PFSK-1 (cell line): ENCODE measurements around the gene TADA2A.

ENCODE experiments used
- POLR2AphosphoS5 ChIP-seq: IDR thresholded peaks from 2 replicates; pipeline ENCODE4 v1.6.1; 2012; ENCODE audit warnings: low read depth, mild to moderate bottlenecking, control low read depth, low read length, moderate library complexity
- REST ChIP-seq, 2 experiments: IDR thresholded peaks; 2 replicates each; pipeline versions ENCODE4 v1.6.1 to v1.8.0; 2011 to 2012; ENCODE audit warnings: low read depth in 2 of 2, low read length in 2 of 2, control low read depth in 1 of 2, inconsistent platforms in 1 of 2, mild to moderate bottlenecking in 1 of 2, moderate library complexity in 1 of 2; ENCODE audit not compliant: insufficient read depth in 1 of 2
- SIN3A ChIP-seq: IDR thresholded peaks from 2 replicates; pipeline ENCODE4 v1.6.1; 2012; ENCODE audit warnings: mild to moderate bottlenecking, low read length, moderate library complexity, borderline replicate concordance; ENCODE audit not compliant: insufficient read depth
- TAF1 ChIP-seq: IDR thresholded peaks from 2 replicates; pipeline ENCODE4 v1.6.1; 2012; ENCODE audit warnings: low read length, control low read depth, borderline replicate concordance; ENCODE audit not compliant: insufficient read depth

GRCh38 chr17:37440424-37440823 lies 33.7 kb downstream of the TADA2A start:
- TF ChIP-seq REST (IDR thresholded peaks at IDR 0.05; ENCODE audit: insufficient read depth in 1 of 2, low read depth in 2 of 2, low read length in 2 of 2) (no peak), SIN3A (no peak), POLR2AphosphoS5 (no peak), TAF1 (no peak)
